ENCODE measurements around the gene GALR1.

The GALR1 gene

DNA sequence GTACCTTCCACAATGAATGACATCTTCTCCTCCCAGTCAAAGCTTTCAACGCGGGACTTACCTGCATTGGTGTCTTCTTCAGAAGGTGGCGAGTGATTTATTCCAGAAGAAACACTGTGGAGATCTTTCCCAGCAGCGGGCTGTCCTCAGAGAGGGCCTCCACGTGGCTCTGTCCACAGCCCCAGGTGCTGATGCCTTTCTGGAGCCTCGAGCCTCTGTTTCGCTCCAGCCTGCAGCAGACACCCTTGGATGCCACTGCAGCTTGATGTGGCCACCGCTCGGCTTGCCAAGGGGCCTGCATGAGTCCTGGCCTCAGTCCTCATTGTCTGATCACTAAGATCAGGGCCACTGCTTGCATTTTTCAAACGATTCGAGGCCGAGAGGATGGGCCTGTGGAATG is 46.6 kb upstream of the GALR1 start:
- no peaks in the 10 kb centered on the region for H3K27me3 ChIP-seq (ENCODE audit: insufficient read depth, poor library complexity, severe bottlenecking)
- H3K27ac ChIP-seq (replicated peaks), result no peak overlapping the region
- TF ChIP-seq, protein P1, sequence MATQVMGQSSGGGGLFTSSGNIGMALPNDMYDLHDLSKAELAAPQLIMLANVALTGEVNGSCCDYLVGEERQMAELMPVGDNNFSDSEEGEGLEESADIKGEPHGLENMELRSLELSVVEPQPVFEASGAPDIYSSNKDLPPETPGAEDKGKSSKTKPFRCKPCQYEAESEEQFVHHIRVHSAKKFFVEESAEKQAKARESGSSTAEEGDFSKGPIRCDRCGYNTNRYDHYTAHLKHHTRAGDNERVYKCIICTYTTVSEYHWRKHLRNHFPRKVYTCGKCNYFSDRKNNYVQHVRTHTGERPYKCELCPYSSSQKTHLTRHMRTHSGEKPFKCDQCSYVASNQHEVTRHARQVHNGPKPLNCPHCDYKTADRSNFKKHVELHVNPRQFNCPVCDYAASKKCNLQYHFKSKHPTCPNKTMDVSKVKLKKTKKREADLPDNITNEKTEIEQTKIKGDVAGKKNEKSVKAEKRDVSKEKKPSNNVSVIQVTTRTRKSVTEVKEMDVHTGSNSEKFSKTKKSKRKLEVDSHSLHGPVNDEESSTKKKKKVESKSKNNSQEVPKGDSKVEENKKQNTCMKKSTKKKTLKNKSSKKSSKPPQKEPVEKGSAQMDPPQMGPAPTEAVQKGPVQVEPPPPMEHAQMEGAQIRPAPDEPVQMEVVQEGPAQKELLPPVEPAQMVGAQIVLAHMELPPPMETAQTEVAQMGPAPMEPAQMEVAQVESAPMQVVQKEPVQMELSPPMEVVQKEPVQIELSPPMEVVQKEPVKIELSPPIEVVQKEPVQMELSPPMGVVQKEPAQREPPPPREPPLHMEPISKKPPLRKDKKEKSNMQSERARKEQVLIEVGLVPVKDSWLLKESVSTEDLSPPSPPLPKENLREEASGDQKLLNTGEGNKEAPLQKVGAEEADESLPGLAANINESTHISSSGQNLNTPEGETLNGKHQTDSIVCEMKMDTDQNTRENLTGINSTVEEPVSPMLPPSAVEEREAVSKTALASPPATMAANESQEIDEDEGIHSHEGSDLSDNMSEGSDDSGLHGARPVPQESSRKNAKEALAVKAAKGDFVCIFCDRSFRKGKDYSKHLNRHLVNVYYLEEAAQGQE (IDR thresholded peaks at IDR 0.05; ENCODE audit: insufficient replicate concordance, low read depth), result peak; percentile 91
- TF ChIP-seq GABPA (IDR thresholded peaks at IDR 0.05; ENCODE audit: low read depth), result no peak

DNA sequence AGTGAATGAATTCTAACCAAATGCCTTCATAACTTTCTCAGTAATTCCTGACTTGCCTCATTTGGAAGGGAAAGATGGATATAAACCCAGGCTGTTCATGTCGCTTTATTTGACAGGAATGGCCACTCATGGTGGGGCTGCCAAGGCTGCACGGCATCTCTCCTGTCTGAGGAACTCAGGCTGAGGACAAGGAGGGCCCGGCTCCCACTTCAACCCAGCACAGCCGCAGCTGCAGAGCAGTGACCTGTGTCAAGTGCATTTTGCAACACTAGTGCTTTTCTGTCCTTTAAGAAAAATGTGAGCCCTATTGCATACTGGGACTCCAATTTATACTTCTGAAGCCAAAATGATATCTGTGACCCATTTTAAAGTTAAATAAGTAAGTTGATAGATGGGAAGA is 45.8 kb upstream of the GALR1 start:
- DNase-seq (ENCODE audit: low read depth in 1 of 2, low spot score in 1 of 2), result no peak
- no peak overlapping the region for H3K27ac ChIP-seq (replicated peaks)
- no peak overlapping the region for H3K4me3 ChIP-seq (replicated peaks; ENCODE audit: insufficient read depth, low read length)
- no peak for TF ChIP-seq CTCF (IDR thresholded peaks at IDR 0.05; ENCODE audit: insufficient read depth, low read length)
- TF ChIP-seq, protein P1 (IDR thresholded peaks at IDR 0.05; ENCODE audit: insufficient replicate concordance, low read depth), result no peak
- no peak for TF ChIP-seq POLR2AphosphoS5 (IDR thresholded peaks at IDR 0.05; ENCODE audit: low read depth)
- no peak for TF ChIP-seq SPI1 (IDR thresholded peaks at IDR 0.05; ENCODE audit: borderline replicate concordance, low read depth)
- no peak for TF ChIP-seq GABPA (IDR thresholded peaks at IDR 0.05; ENCODE audit: low read depth)
- H3K27me3 ChIP-seq (ENCODE audit: insufficient read depth, poor library complexity, severe bottlenecking), result no peaks in the 10 kb centered on the region

More for the DNA sequence above, 46.6 kb upstream of the GALR1 start:
- DNase-seq (ENCODE audit: low read depth in 1 of 2, low spot score in 1 of 2), result no peak
- no peak overlapping the region for H3K4me3 ChIP-seq (replicated peaks; ENCODE audit: insufficient read depth, low read length)

DNA sequence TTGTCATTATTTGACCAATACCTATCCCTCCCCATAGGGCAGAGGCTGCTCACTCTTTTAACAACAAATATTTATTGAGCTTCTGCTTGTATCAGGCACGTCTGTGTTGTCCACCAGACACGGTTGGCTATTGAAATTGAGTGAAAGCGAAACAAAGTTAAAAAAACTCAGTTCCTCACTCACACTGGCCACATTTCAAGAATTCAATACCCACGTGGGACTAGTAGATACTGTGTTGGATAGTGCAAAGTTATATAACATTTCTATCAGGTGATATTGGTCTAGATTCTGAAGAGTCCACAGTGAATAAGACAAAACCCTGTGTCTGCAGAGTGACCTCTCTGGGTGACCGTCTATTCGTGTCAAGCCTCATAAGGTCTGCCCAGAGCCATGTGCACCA is 43.9 kb upstream of the GALR1 start:
- Histone ChIP-seq H3K27me3 (ENCODE audit: insufficient read depth, poor library complexity, severe bottlenecking) (no peaks in the 10 kb centered on the region), H3K27ac (replicated peaks) (no peak overlapping the region), H3K4me3 (replicated peaks; ENCODE audit: insufficient read depth, low read length) (no peak overlapping the region)
- no peak for DNase-seq (ENCODE audit: low read depth in 1 of 2, low spot score in 1 of 2)
- TF ChIP-seq GABPA (IDR thresholded peaks at IDR 0.05; ENCODE audit: low read depth) (no peak), SPI1 (IDR thresholded peaks at IDR 0.05; ENCODE audit: borderline replicate concordance, low read depth) (no peak), POLR2AphosphoS5 (IDR thresholded peaks at IDR 0.05; ENCODE audit: low read depth) (no peak), CTCF (IDR thresholded peaks at IDR 0.05; ENCODE audit: insufficient read depth, low read length) (no peak)
- TF ChIP-seq, protein P1 (IDR thresholded peaks at IDR 0.05; ENCODE audit: insufficient replicate concordance, low read depth), result no peak
